ENCODE data around the gene TMEM121B.

Gene TMEM121B

DNA sequence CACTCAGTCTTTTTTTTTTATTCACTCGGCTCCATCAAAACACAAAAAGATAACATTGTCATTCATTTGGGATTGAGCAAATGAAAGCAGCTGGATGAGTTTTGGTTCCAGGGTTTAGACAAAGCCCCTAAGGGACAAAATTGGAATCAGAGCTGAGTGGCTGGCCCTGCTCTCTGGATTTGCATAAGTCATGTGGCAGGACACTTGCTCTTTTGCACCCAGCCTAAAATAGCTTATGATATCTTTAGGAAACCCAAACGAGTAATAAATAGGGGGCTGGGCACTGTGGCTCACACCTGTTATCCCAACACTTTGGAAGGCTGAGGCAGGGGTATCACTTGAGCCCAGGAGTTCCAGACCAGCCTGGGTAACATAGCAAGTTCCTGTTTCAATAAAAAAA is 11.0 kb upstream of the TMEM121B start:
- no peak for TF ChIP-seq CTCF (IDR thresholded peaks at IDR 0.05; ENCODE audit: low read depth, low read length)
- no peak for DNase-seq (ENCODE audit: low read depth, low spot score)
- in situ Hi-C loops (cut with HindIII; ENCODE audit: low sequenced_read_pairs), result no loop called here
- H3K4me3 ChIP-seq (ENCODE audit: low read depth, low read length), result no peak overlapping the region

GRCh38 chr22:17131686-17132085 is 10.5 kb upstream of the TMEM121B start:
- in situ Hi-C loops (cut with HindIII; ENCODE audit: low sequenced_read_pairs), result no loop called here
- DNase-seq (ENCODE audit: low read depth, low spot score), result no peak
- TF ChIP-seq CTCF (IDR thresholded peaks at IDR 0.05; ENCODE audit: low read depth, low read length), result no peak
- H3K4me3 ChIP-seq (ENCODE audit: low read depth, low read length), result no peak overlapping the region

- TF ChIP-seq CTCF (IDR thresholded peaks at IDR 0.05; ENCODE audit: low read depth, low read length), result no peak
- DNase-seq (ENCODE audit: low read depth, low spot score), result no peak
- in situ Hi-C loops (cut with HindIII; ENCODE audit: low sequenced_read_pairs), result no loop called here
- no peak overlapping the region for H3K4me3 ChIP-seq (ENCODE audit: low read depth, low read length)
Measured at GRCh38 chr22:17130199-17130598, 9.0 kb upstream of the TMEM121B start.

- in situ Hi-C loops (cut with HindIII; ENCODE audit: low sequenced_read_pairs), result no loop called here
- no peak for DNase-seq (ENCODE audit: low read depth, low spot score)
- peak overlapping the region; percentile 29 for H3K4me3 ChIP-seq (ENCODE audit: low read depth, low read length)
- no peak for TF ChIP-seq CTCF (IDR thresholded peaks at IDR 0.05; ENCODE audit: low read depth, low read length)
Measured at GRCh38 chr22:17120711-17121232, 388 bp downstream of the TMEM121B start.

DNA sequence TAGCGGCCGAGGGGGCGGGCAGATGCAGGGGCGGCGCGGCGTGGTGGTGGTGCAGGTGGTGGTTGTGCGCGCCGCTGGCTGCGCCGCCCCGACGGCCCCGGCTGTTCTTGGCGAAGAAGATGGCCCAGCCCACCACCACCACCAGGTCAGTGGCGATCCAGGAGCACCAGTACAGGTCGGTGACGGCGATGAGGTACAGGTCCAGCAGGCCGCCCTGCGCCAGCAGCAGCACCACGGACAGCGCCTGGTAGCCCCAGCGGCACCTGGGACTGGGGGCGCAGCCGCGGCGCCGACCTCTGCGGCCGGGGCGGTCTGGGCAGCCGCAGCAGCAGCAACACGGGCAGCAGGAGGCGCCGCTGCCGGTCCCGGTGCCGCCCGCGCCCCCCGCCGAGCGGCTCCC is 879 bp downstream of the TMEM121B start:
- in situ Hi-C loops (cut with HindIII; ENCODE audit: low sequenced_read_pairs), result no loop called here
- no peak overlapping the region for H3K4me3 ChIP-seq (ENCODE audit: low read depth, low read length)
- DNase-seq (ENCODE audit: low read depth, low spot score), result peak; percentile 29
- no peak for TF ChIP-seq CTCF (IDR thresholded peaks at IDR 0.05; ENCODE audit: low read depth, low read length)

DNA sequence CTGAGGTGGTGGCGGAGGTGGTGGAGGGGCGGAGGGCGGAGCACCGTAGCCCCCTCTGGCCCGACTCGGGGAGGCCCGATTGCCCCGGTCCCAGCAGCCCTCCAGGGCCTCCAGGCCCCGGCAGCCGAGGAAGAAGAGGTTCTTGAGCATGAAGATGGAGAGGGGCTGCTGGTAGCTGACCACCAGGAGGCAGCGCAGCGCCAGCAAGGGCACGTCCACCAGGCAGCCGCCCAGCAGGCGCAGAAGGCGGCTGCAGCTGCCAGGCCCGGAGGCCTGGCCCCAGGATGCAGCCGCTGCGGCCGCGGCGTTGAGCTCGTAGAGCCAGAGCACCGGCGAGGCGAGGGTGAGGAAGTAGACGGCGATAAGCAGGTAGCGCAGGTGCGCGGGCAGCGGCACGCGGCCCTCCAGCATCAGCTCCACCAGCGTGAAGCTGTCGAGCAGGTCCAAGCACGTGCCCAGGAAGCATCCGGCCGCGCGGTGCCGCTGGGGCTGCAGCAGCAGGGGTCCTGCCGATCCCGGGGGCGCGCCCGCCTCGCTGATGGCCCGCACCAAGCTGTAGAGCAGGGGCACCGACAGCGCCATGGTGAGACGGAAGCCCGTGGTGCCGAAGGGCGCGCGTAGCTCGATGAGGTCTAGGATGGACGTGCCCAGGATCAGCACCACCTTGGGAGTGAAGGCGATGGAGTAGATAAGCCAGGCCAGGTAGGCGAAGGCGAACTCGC is 1.5 kb downstream of the TMEM121B start:
- no peak overlapping the region for H3K4me3 ChIP-seq (ENCODE audit: low read depth, low read length)
- no peak for DNase-seq (ENCODE audit: low read depth, low spot score)
- in situ Hi-C loops (cut with HindIII; ENCODE audit: low sequenced_read_pairs), result no loop called here
- TF ChIP-seq CTCF (IDR thresholded peaks at IDR 0.05; ENCODE audit: low read depth, low read length), result peak; percentile 24
